ENCODE measurements around the gene AIF1.

DNA sequence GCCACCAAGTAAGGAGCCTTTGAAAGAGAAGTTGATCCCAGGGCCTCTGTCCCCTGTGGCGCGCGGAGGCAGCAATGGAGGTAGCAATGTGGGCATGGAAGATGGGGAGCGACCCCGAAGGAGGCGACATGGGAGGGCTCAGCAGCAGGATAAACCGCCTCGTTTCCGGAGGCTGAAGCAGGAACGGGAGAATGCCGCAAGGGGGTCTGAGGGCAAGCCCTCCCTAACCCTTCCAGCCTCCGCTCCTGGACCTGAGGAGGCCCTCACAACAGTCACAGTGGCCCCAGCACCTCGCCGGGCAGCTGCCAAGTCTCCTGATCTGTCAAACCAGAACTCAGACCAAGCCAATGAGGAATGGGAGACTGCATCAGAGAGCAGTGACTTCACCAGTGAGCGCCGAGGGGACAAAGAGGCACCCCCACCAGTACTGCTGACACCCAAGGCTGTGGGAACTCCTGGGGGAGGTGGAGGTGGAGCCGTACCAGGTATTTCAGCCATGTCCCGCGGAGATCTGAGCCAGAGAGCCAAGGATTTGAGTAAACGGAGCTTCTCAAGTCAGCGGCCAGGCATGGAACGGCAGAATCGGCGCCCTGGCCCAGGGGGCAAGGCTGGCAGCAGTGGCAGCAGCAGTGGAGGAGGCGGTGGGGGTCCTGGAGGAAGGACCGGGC is 17.4 kb downstream of the AIF1 start:
- TF ChIP-seq, protein P1, sequence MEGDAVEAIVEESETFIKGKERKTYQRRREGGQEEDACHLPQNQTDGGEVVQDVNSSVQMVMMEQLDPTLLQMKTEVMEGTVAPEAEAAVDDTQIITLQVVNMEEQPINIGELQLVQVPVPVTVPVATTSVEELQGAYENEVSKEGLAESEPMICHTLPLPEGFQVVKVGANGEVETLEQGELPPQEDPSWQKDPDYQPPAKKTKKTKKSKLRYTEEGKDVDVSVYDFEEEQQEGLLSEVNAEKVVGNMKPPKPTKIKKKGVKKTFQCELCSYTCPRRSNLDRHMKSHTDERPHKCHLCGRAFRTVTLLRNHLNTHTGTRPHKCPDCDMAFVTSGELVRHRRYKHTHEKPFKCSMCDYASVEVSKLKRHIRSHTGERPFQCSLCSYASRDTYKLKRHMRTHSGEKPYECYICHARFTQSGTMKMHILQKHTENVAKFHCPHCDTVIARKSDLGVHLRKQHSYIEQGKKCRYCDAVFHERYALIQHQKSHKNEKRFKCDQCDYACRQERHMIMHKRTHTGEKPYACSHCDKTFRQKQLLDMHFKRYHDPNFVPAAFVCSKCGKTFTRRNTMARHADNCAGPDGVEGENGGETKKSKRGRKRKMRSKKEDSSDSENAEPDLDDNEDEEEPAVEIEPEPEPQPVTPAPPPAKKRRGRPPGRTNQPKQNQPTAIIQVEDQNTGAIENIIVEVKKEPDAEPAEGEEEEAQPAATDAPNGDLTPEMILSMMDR (IDR thresholded peaks at IDR 0.05; ENCODE audit: insufficient read depth, low read length, poor library complexity, severe bottlenecking): no peak
- TF ChIP-seq EZH2phosphoT487 (conservative IDR thresholded peaks at IDR 0.05; ENCODE audit: low read length): no peak

Data from SU-DHL-6 (cell line).